ENCODE measurements around the gene MAP3K15. TPM values are rescaled to one million over a fixed set of nuclear protein-coding genes. Genes with fewer than 3 reads are reported as not detected.

Gene MAP3K15
- total and polyA plus RNA-seq, 10 of the 15 experiments (the other 5 are each of a cell fraction or from before 2014, with no cell fraction given), result 0.03 to 0.16 TPM; not detected in 8

- ATAC-seq (no peak), DNase-seq (ENCODE audit: low read depth, low spot score) (no peak), FAIRE-seq (no peak)
- ChIA-PET SMC1A (ENCODE audit: uncharacterized antibody, unreplicated experiment) (no interaction called here), CTCF (no interaction called here), POLR2A (no interaction called here), RAD21 (ENCODE audit: unreplicated experiment) (no interaction called here)
- whole genome bisulfite sequencing (ENCODE audit: insufficient coverage, insufficient replicate concordance, low lambda C conversion rate, missing lambda C conversion rate), result 64% methylated on average over 6 of the region's 6 CpGs
- no peaks in the 10 kb centered on the region for H3K27me3 ChIP-seq (replicated peaks in 1 of 2; ENCODE audit: control insufficient read depth in 2 of 2, insufficient read depth in 2 of 2, low read length in 1 of 2)
- no peaks in the 10 kb centered on the region for H4K20me1 ChIP-seq (ENCODE audit: control insufficient read depth, insufficient read depth)
- H3K9me3 ChIP-seq (replicated peaks; ENCODE audit: control insufficient read depth, insufficient read depth, low read length), result no peaks in the 10 kb centered on the region
- peaks cover 7% of the 10 kb centered on the region for H3K4me1 ChIP-seq (ENCODE audit: control insufficient read depth, insufficient read depth, low read length)
- H2AFZ ChIP-seq (ENCODE audit: control insufficient read depth, low read depth, low read length), result no peak overlapping the region
- intact Hi-C loops (cut with micrococcal nuclease; ENCODE audit: unreplicated experiment), result no loop called here
- no peak overlapping the region for H3K4me2 ChIP-seq (ENCODE audit: control insufficient read depth, insufficient read depth)
- in situ Hi-C loops (cut with MboI), result no loop called here
- H3K4me3 ChIP-seq, result no peak overlapping the region
- no peak for TF ChIP-seq ZNF622 (IDR thresholded peaks at IDR 0.05)
- no peak for TF ChIP-seq ZNF274 (IDR thresholded peaks at IDR 0.05; ENCODE audit: insufficient read depth, insufficient read length)
- no peak for TF ChIP-seq IRF5 (IDR thresholded peaks at IDR 0.05; ENCODE audit: borderline replicate concordance)
- TF ChIP-seq ESRRA (IDR thresholded peaks at IDR 0.05; ENCODE audit: low read length), result no peak
- TF ChIP-seq E4F1 (IDR thresholded peaks at IDR 0.05; ENCODE audit: borderline replicate concordance, partially characterized antibody), result no peak
- no peak for TF ChIP-seq MYC (IDR thresholded peaks at IDR 0.05; ENCODE audit: insufficient read depth, insufficient read length, insufficient replicate concordance, low read length, severe bottlenecking)
- no peak for TF ChIP-seq KLF5 (IDR thresholded peaks at IDR 0.05; ENCODE audit: partially characterized antibody)
- no peak for TF ChIP-seq PAX8 (IDR thresholded peaks at IDR 0.05)
- no TSS peak for BruUV-seq (replicated peaks)
- peaks cover 6% of the 10 kb centered on the region in 2 experiments for H3K36me3 ChIP-seq (ENCODE audit: control insufficient read depth in 2 of 2, insufficient read depth in 2 of 2, low read length in 1 of 2)
- no peak overlapping the region for H3K27ac ChIP-seq (ENCODE audit: control insufficient read depth, insufficient read depth)
- H3K9ac ChIP-seq (ENCODE audit: control insufficient read depth, insufficient read depth, low read length), result no peak overlapping the region
- no peaks in the 10 kb centered on the region for H3K79me2 ChIP-seq (ENCODE audit: control insufficient read depth, insufficient read depth, low read length)
Observed at GRCh38 chrX:19552793-19553192, 37.5 kb upstream of the MAP3K15 start.
